Smooth muscle cell (in vitro differentiated cells): Measurements from ENCODE around the gene MED16. TPM values are rescaled to one million over a fixed set of nuclear protein-coding genes. Genes with fewer than 3 reads are reported as not detected.

Experiments
- DNase-seq: peaks from one replicate; lab custom pipeline; 2025; ENCODE audit not compliant: unreplicated experiment; lab: John Stamatoyannopoulos, UW
- H2AFZ ChIP-seq: fragments of 200-600 bp; sonication (generic); 2 replicates; pipeline ENCODE4 v1.6.0; 2016; ENCODE audit warnings: antibody characterized with exemption, low read depth, mild to moderate bottlenecking
- H3F3A ChIP-seq: fragments of 200-600 bp; sonication (generic); 2 replicates; pipeline ENCODE4 v1.6.0; 2017; ENCODE audit warnings: antibody characterized with exemption, low read depth
- H3K27ac ChIP-seq: fragments of 200-600 bp; sonication (generic); 2 replicates; pipeline ENCODE4 v1.5.1; 2016; ENCODE audit warnings: low read depth, mild to moderate bottlenecking
- H3K27me3 ChIP-seq: fragments of 200-600 bp; sonication (generic); 2 replicates; pipeline ENCODE4 v1.6.1; 2016; ENCODE audit warnings: low read depth, mild to moderate bottlenecking
- H3K36me3 ChIP-seq: fragments of 200-600 bp; sonication (generic); 2 replicates; pipeline ENCODE4 v1.5.1; 2016; ENCODE audit warnings: low read depth
- H3K4me1 ChIP-seq: fragments of 200-600 bp; sonication (generic); 2 replicates; pipeline ENCODE4 v1.5.1; 2016; ENCODE audit warnings: low read depth
- H3K4me2 ChIP-seq: fragments of 200-600 bp; sonication (generic); 2 replicates; pipeline ENCODE4 v1.6.0; 2016; ENCODE audit warnings: mild to moderate bottlenecking
- H3K4me3 ChIP-seq: fragments of 200-600 bp; sonication (generic); 2 replicates; pipeline ENCODE4 v1.5.1; 2016; ENCODE audit warnings: mild to moderate bottlenecking
- H3K79me2 ChIP-seq: fragments of 200-600 bp; sonication (generic); 2 replicates; pipeline ENCODE4 v1.6.0; 2016; ENCODE audit warnings: low read depth, mild to moderate bottlenecking
- H3K9ac ChIP-seq: fragments of 200-600 bp; sonication (generic); 2 replicates; pipeline ENCODE4 v1.6.0; 2016; ENCODE audit warnings: low read depth
- H3K9me3 ChIP-seq: fragments of 200-600 bp; sonication (generic); replicated peaks from 2 replicates; pipeline ENCODE4 v1.5.1; 2016; ENCODE audit warnings: low read depth
- H4K20me1 ChIP-seq: fragments of 200-600 bp; sonication (generic); 2 replicates; pipeline ENCODE4 v1.6.0; 2016; ENCODE audit warnings: low read depth
- CTCF ChIP-seq: fragments of 200-600 bp; sonication (generic); IDR thresholded peaks from 2 replicates; pipeline ENCODE4 v1.5.1; 2017; ENCODE audit warnings: borderline replicate concordance, mild to moderate bottlenecking, antibody characterized with exemption; ENCODE audit not compliant: insufficient read depth, poor library complexity, severe bottlenecking
- WGBS: methylation state at CpG from one replicate; pipeline ENCODE4 v1.1.7; 2016; ENCODE audit warnings: low lambda C conversion rate; 5-methylcytosine and 5-hydroxymethylcytosine counted together
- polyA plus RNA-seq: library from polyadenylated mRNA; unstranded; fragments of >200 nt; fragmentation: Nextera tagmentation; extraction: Ambion mirVana; gene quantifications from 2 replicates; pipeline ENCODE4 v1.2.1, GENCODE V29; 2016
- total RNA-seq: library from RNA; depleted of rRNA; stranded (reverse); fragments of >200 nt; gene quantifications from 2 replicates; pipeline ENCODE4 v1.2.3, GENCODE V29; 2014

MED16 gene
- total and polyA plus RNA-seq, 2 experiments from 2014 or later = 25.2 to 87.1 TPM

- Histone ChIP-seq H3K4me3 (no peak overlapping the region), H3F3A (peaks cover 21% of the 10 kb centered on the region), H3K9ac (no peak overlapping the region), H3K4me2 (no peak overlapping the region), H3K27me3 (no peaks in the 10 kb centered on the region), H3K27ac (no peak overlapping the region), H2AFZ (no peak overlapping the region), H3K9me3 (no peaks in the 10 kb centered on the region), H4K20me1 (peaks cover 54% of the 10 kb centered on the region), H3K79me2 (peaks cover 93% of the 10 kb centered on the region), H3K36me3 (no peaks in the 10 kb centered on the region), H3K4me1 (peaks cover 14% of the 10 kb centered on the region)
- WGBS = 93% methylated on average over 21 of the region's 51 CpGs
- no peak for DNase-seq
- no peak for TF ChIP-seq CTCF
Observed at GRCh38 chr19:929203-929890, 36.4 kb upstream of the MED16 start.

- no peak for DNase-seq
- Histone ChIP-seq H3K9ac (no peak overlapping the region), H3K27ac (peak overlapping the region; percentile 89), H3K4me3 (peak overlapping the region; percentile 99), H4K20me1 (peaks cover 51% of the 10 kb centered on the region), H3K27me3 (no peaks in the 10 kb centered on the region), H3K9me3 (no peaks in the 10 kb centered on the region), H3K4me2 (peak overlapping the region; percentile 99), H2AFZ (no peak overlapping the region), H3K36me3 (no peaks in the 10 kb centered on the region), H3K79me2 (peaks cover 86% of the 10 kb centered on the region), H3F3A (peaks cover 21% of the 10 kb centered on the region), H3K4me1 (peaks cover 14% of the 10 kb centered on the region)
- TF ChIP-seq CTCF = no peak
- 77% methylated on average over 18 of the region's 18 CpGs for WGBS
Observed at GRCh38 chr19:928471-929202, 35.6 kb upstream of the MED16 start.

GRCh38 chr19:927780-928401 lies 34.9 kb upstream of the MED16 start:
- Histone ChIP-seq H3K9ac (peak overlapping the region; percentile 94), H3K79me2 (peaks cover 78% of the 10 kb centered on the region), H3K27ac (peak overlapping the region; percentile 89), H3K4me1 (peaks cover 9% of the 10 kb centered on the region), H3K9me3 (no peaks in the 10 kb centered on the region), H3K36me3 (no peaks in the 10 kb centered on the region), H3K27me3 (no peaks in the 10 kb centered on the region), H3K4me3 (peak overlapping the region; percentile 99), H3K4me2 (peak overlapping the region; percentile 99), H4K20me1 (peaks cover 49% of the 10 kb centered on the region), H3F3A (peaks cover 19% of the 10 kb centered on the region), H2AFZ (no peak overlapping the region)
- no peak for DNase-seq
- WGBS = 40% methylated on average over 6 of the region's 12 CpGs
- TF ChIP-seq CTCF = no peak
